Lower leg skin (tissue), 3 donors: ENCODE results near the gene TDRD15.

Source experiments
- POLR2A ChIP-seq, 2 donors: fragments of 450-650 bp; IDR thresholded peaks; one replicate each; pipeline ENCODE4 v1.6.1; 2016 to 2017; ENCODE audit warnings: antibody characterized with exemption in 2 of 2, mild to moderate bottlenecking in 1 of 2, moderate library complexity in 1 of 2
- TF ChIP-seq, protein P1 (sequence below), 3 donors: fragments of 450-650 bp; IDR thresholded peaks; one replicate each; pipeline ENCODE4 v1.5.1; 2016; ENCODE audit warnings: antibody characterized with exemption in 3 of 3, mild to moderate bottlenecking in 3 of 3, moderate library complexity in 2 of 3

DNA sequence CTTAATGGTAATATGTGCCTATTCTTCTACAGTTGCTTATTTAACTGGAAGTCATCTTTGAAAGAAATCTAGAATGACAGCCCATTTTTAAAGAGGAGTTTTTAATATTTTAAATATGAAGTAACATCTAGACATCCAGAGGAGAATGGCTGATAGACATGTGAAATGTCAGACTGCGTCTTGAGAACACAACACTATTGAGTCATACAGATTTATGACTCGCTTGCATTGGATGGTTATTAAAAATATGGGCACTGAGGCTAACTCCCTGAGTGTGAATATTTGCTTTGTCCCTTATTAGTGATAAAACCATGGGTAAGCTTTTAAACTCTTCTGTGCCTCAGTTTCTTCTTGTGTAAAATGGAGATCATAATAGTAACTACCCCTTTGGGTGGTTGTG is 22.9 kb downstream of the TDRD15 start:
- TF ChIP-seq, protein P1, sequence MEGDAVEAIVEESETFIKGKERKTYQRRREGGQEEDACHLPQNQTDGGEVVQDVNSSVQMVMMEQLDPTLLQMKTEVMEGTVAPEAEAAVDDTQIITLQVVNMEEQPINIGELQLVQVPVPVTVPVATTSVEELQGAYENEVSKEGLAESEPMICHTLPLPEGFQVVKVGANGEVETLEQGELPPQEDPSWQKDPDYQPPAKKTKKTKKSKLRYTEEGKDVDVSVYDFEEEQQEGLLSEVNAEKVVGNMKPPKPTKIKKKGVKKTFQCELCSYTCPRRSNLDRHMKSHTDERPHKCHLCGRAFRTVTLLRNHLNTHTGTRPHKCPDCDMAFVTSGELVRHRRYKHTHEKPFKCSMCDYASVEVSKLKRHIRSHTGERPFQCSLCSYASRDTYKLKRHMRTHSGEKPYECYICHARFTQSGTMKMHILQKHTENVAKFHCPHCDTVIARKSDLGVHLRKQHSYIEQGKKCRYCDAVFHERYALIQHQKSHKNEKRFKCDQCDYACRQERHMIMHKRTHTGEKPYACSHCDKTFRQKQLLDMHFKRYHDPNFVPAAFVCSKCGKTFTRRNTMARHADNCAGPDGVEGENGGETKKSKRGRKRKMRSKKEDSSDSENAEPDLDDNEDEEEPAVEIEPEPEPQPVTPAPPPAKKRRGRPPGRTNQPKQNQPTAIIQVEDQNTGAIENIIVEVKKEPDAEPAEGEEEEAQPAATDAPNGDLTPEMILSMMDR (IDR thresholded peaks at IDR 0.05): no peak
- TF ChIP-seq POLR2A (IDR thresholded peaks at IDR 0.05): no peak
